ENCODE data around the gene SMIM35. TPM values are rescaled to one million over a fixed set of nuclear protein-coding genes. Genes with fewer than 3 reads are reported as not detected.

SMIM35 gene
- polyA plus RNA-seq, 4 donors = 0.05 to 0.30 (median 0.12) TPM

GRCh38 chr11:118111019-118111743 lies 24.4 kb upstream of the SMIM35 start:
- no peak for DNase-seq (ENCODE audit: low read depth in 4 of 4, low spot score in 2 of 4)

- DNase-seq (ENCODE audit: low read depth in 4 of 4, low spot score in 2 of 4) = no peak
These were observed 22.5 kb upstream of the SMIM35 start for GRCh38 chr11:118109231-118109630.

- DNase-seq (ENCODE audit: low read depth in 4 of 4, low spot score in 2 of 4) = no peak
These were observed 21.8 kb upstream of the SMIM35 start for GRCh38 chr11:118108513-118108912.

- DNase-seq (ENCODE audit: low read depth in 4 of 4, low spot score in 2 of 4) = no peak
These were observed 20.1 kb upstream of the SMIM35 start for GRCh38 chr11:118106789-118107335.

GRCh38 chr11:118105657-118106305 lies 19.0 kb upstream of the SMIM35 start:
- DNase-seq (ENCODE audit: low read depth in 4 of 4, low spot score in 2 of 4) = no peak

GRCh38 chr11:118104491-118104890 lies 17.7 kb upstream of the SMIM35 start:
- no peak for DNase-seq (ENCODE audit: low read depth in 4 of 4, low spot score in 2 of 4)

GRCh38 chr11:118102721-118103261 lies 16.0 kb upstream of the SMIM35 start:
- no peak for DNase-seq (ENCODE audit: low read depth in 4 of 4, low spot score in 2 of 4)

- DNase-seq (ENCODE audit: low read depth in 4 of 4, low spot score in 2 of 4) = no peak
These were observed 14.0 kb upstream of the SMIM35 start for GRCh38 chr11:118100691-118101232.

GRCh38 chr11:118099838-118100556 lies 13.2 kb upstream of the SMIM35 start:
- no peak for DNase-seq (ENCODE audit: low read depth in 4 of 4, low spot score in 2 of 4)

GRCh38 chr11:118098996-118099837 lies 12.5 kb upstream of the SMIM35 start:
- no peak for DNase-seq (ENCODE audit: low read depth in 4 of 4, low spot score in 2 of 4)

GRCh38 chr11:118095967-118096367 lies 9.2 kb upstream of the SMIM35 start:
- no peak for DNase-seq (ENCODE audit: low read depth in 4 of 4, low spot score in 2 of 4)

- DNase-seq (ENCODE audit: low read depth in 4 of 4, low spot score in 2 of 4) = no peak
These were observed 8.7 kb upstream of the SMIM35 start for GRCh38 chr11:118095493-118095892.

- no peak for DNase-seq (ENCODE audit: low read depth in 4 of 4, low spot score in 2 of 4)
These were observed 6.3 kb upstream of the SMIM35 start for GRCh38 chr11:118092907-118093571.

- DNase-seq (ENCODE audit: low read depth in 4 of 4, low spot score in 2 of 4) = no peak
These were observed 4.9 kb upstream of the SMIM35 start for GRCh38 chr11:118091690-118092089.

- no peak for DNase-seq (ENCODE audit: low read depth in 4 of 4, low spot score in 2 of 4)
These were observed 3.9 kb upstream of the SMIM35 start for GRCh38 chr11:118090545-118091162.

- DNase-seq (ENCODE audit: low read depth in 4 of 4, low spot score in 2 of 4) = no peak
These were observed 1.8 kb upstream of the SMIM35 start for GRCh38 chr11:118088531-118088930.

GRCh38 chr11:118087931-118088330 lies 1.2 kb upstream of the SMIM35 start:
- no peak for DNase-seq (ENCODE audit: low read depth in 4 of 4, low spot score in 2 of 4)

- no peak for DNase-seq (ENCODE audit: low read depth in 4 of 4, low spot score in 2 of 4)
These were observed 2.1 kb downstream of the SMIM35 start for GRCh38 chr11:118084656-118085055.

- DNase-seq (ENCODE audit: low read depth in 4 of 4, low spot score in 2 of 4) = no peak
These were observed 2.5 kb downstream of the SMIM35 start for GRCh38 chr11:118084247-118084646.
